Neural cell (in vitro differentiated cells): ENCODE results near the gene ARHGAP24. TPM values are rescaled to one million over a fixed set of nuclear protein-coding genes. Genes with fewer than 3 reads are reported as not detected.

Experiments
- H2AFZ ChIP-seq: fragments of 200-600, 300-800 bp; sonication (generic), shearing (Covaris generic); 2 replicates; pipeline ENCODE4 v1.6.0; 2014; ENCODE audit warnings: low read depth, mild to moderate bottlenecking, antibody characterized with exemption, low read length, moderate library complexity
- H3F3A ChIP-seq: fragments of 200-600 bp; shearing (Covaris generic); 2 replicates; pipeline ENCODE4 v1.6.1; 2016; ENCODE audit warnings: mild to moderate bottlenecking, moderate library complexity, mixed read lengths, antibody characterized with exemption, low read length; ENCODE audit not compliant: insufficient read depth, poor library complexity, severe bottlenecking
- H3K27ac ChIP-seq: fragments of 200-600, 300-800 bp; sonication (generic), shearing (Covaris generic); 2 replicates; pipeline ENCODE4 v1.5.1; 2014; ENCODE audit warnings: mild to moderate bottlenecking, low read length, moderate library complexity
- H3K27me3 ChIP-seq: fragments of 300-800, 200-600 bp; sonication (generic), shearing (Covaris generic); 2 replicates; pipeline ENCODE4 v1.6.0; 2014; ENCODE audit warnings: mild to moderate bottlenecking, low read depth, low read length, moderate library complexity; ENCODE audit not compliant: insufficient read depth
- H3K36me3 ChIP-seq: fragments of 300-800, 200-600 bp; sonication (generic), shearing (Covaris generic); 2 replicates; pipeline ENCODE4 v1.5.1; 2014; ENCODE audit warnings: mild to moderate bottlenecking, antibody characterized with exemption, low read length, moderate library complexity; ENCODE audit not compliant: insufficient read depth
- H3K4me2 ChIP-seq: fragments of 300-800, 200-600 bp; sonication (generic), shearing (Covaris generic); 2 replicates; pipeline ENCODE4 v1.6.0; 2014; ENCODE audit warnings: mild to moderate bottlenecking, low read length
- H3K4me3 ChIP-seq: fragments of 300-800, 200-600 bp; sonication (generic), shearing (Covaris generic); 2 replicates; pipeline ENCODE4 v1.5.1; 2014; ENCODE audit warnings: mild to moderate bottlenecking, low read length, moderate library complexity
- H3K79me2 ChIP-seq: fragments of 200-600 bp; shearing (Covaris generic); replicated peaks from 2 replicates; pipeline ENCODE4 v1.6.0; 2014; ENCODE audit warnings: mild to moderate bottlenecking, low read length, moderate library complexity; ENCODE audit not compliant: insufficient read depth
- H3K9ac ChIP-seq: fragments of 300-800, 200-600 bp; sonication (generic), shearing (Covaris generic); 2 replicates; pipeline ENCODE4 v1.6.1; 2016; ENCODE audit warnings: mild to moderate bottlenecking, low read length, mixed read lengths
- H3K9me2 ChIP-seq: fragments of 200-600 bp; shearing (Covaris generic); 2 replicates; pipeline ENCODE4 v1.6.1; 2016; ENCODE audit warnings: mild to moderate bottlenecking, low read length, mixed read lengths; ENCODE audit not compliant: insufficient read depth
- H3K9me3 ChIP-seq: fragments of 200-600, 300-800 bp; sonication (generic), shearing (Covaris generic); 2 replicates; pipeline ENCODE4 v1.6.1; 2016; ENCODE audit warnings: mild to moderate bottlenecking, mixed run types, low read length, moderate library complexity, mixed read lengths
- H4K20me1 ChIP-seq: fragments of 200-600 bp; shearing (Covaris generic); 2 replicates; pipeline ENCODE4 v1.6.1; 2016; ENCODE audit warnings: mild to moderate bottlenecking, mixed run types; ENCODE audit not compliant: insufficient read depth
- EP300 ChIP-seq: fragments of 450-650 bp; conservative IDR thresholded peaks from 2 replicates; pipeline ENCODE4 v1.6.1; 2014; ENCODE audit warnings: antibody characterized with exemption, mild to moderate bottlenecking, moderate library complexity; ENCODE audit not compliant: poor library complexity, severe bottlenecking
- EZH2 ChIP-seq: fragments of 200-600, 300-800 bp; shearing (Covaris generic), sonication (generic); IDR thresholded peaks from 2 replicates; pipeline ENCODE4 v1.6.1; 2014; ENCODE audit warnings: antibody characterized with exemption, low read length, borderline replicate concordance, mild to moderate bottlenecking; ENCODE audit not compliant: insufficient read depth, poor library complexity, severe bottlenecking
- MXI1 ChIP-seq: fragments of 450-650 bp; conservative IDR thresholded peaks from 2 replicates; pipeline ENCODE4 v1.6.1; 2014; ENCODE audit warnings: antibody characterized with exemption, mild to moderate bottlenecking; ENCODE audit not compliant: poor library complexity, severe bottlenecking
- POLR2AphosphoS5 ChIP-seq: IDR thresholded peaks from 2 replicates; pipeline ENCODE4 v1.6.1; 2012
- RAD21 ChIP-seq: fragments of 450-650 bp; conservative IDR thresholded peaks from 2 replicates; pipeline ENCODE4 v1.6.1; 2014; ENCODE audit warnings: antibody characterized with exemption, mild to moderate bottlenecking, moderate library complexity
- SMC3 ChIP-seq: fragments of 450-650 bp; conservative IDR thresholded peaks from 2 replicates; pipeline ENCODE4 v1.6.1; 2014; ENCODE audit warnings: antibody characterized with exemption, mild to moderate bottlenecking, moderate library complexity; ENCODE audit not compliant: poor library complexity
- TAF1 ChIP-seq: IDR thresholded peaks from 2 replicates; pipeline ENCODE4 v1.6.1; 2012; ENCODE audit warnings: low read depth
- polyA plus RNA-seq: library from polyadenylated mRNA; depleted of rRNA; stranded (reverse); fragments of >200 nt; gene quantifications from 2 replicates; pipeline ENCODE4 v1.2.3, GENCODE V29; 2014
- TF ChIP-seq, protein P1 (sequence below): fragments of 450-650 bp; IDR thresholded peaks from 2 replicates; pipeline ENCODE4 v1.5.1; 2014; ENCODE audit warnings: antibody characterized with exemption, mild to moderate bottlenecking, moderate library complexity; ENCODE audit not compliant: poor library complexity, severe bottlenecking
- TF ChIP-seq, protein P2 (sequence below): IDR thresholded peaks from 2 replicates; pipeline ENCODE4 v1.6.1; 2012; ENCODE audit warnings: borderline replicate concordance

ARHGAP24 gene
- polyA plus RNA-seq, 1 donor from 2014 or later, result 2.9 TPM

DNA sequence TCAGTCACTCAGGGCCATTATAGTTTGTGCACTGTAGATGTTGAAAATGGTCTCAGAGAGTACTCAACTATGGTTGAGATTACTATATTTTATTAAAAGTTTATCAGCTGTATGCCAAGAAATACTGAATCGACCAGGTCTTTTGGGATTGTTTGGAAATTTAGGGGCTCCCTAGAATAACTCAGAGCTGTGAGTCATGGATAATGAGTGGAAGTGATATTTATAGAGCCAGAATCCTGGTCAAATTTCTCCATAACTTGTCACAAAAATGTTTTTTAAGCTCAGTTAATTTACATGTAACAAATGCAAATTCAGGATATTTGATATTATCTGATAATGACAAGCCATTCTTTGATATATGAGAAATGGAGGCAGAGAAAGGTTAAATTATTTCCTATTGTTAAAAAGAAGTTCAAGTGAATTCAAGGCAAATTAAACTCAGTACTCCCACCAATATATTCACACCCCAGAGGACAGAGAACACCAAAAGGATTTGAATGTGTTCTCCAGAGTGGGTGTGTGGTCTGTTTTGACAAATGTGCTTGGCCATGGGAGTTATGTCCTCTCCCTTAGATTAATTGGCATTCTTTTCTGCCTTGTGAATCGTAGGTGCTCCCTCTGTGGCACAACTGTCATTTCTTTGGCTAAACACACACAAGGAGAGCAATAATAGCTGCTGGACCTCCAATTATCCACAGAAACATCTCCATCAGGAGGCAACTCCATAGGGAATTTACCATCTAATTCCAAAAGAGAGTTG lies 37.7 kb downstream of the ARHGAP24 start:
- H3K27me3 ChIP-seq, result no peaks in the 10 kb centered on the region
- no peak overlapping the region for H3K4me3 ChIP-seq
- no peaks in the 10 kb centered on the region for H3K9me2 ChIP-seq
- no peak for TF ChIP-seq POLR2AphosphoS5
- no peaks in the 10 kb centered on the region for H4K20me1 ChIP-seq
- H3K4me2 ChIP-seq, result no peak overlapping the region
- no peaks in the 10 kb centered on the region for H3K9me3 ChIP-seq
- H3K9ac ChIP-seq, result no peak overlapping the region
- H3K36me3 ChIP-seq, result no peaks in the 10 kb centered on the region
- no peak overlapping the region for H3K27ac ChIP-seq
- H2AFZ ChIP-seq, result no peak overlapping the region
- H3F3A ChIP-seq, result no peaks in the 10 kb centered on the region
- no peaks in the 10 kb centered on the region for H3K79me2 ChIP-seq

DNA sequence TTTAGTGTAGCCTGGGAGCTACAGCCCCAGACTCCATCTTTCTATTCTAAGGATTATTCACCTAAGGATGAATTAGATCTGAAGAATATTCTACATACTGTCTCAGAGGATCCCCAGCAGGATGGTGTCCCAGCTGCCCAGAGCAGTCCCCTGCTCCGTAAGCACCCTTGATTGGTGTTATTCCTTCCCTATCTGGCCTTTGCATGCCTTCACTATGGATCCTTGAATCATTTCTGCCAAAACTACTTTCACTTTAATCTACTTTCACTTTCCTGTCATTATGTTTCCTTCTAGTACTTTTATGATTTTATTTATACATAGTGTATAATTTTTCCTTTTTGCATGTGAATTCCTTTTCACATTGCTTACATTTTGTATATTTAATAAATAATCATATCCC lies 39.2 kb downstream of the ARHGAP24 start:
- no peaks in the 10 kb centered on the region for H3K27me3 ChIP-seq
- no peak overlapping the region for H3K4me2 ChIP-seq
- TF ChIP-seq TAF1 (no peak), RAD21 (no peak), EP300 (no peak), SMC3 (no peak), POLR2AphosphoS5 (no peak)
- TF ChIP-seq, protein P1, sequence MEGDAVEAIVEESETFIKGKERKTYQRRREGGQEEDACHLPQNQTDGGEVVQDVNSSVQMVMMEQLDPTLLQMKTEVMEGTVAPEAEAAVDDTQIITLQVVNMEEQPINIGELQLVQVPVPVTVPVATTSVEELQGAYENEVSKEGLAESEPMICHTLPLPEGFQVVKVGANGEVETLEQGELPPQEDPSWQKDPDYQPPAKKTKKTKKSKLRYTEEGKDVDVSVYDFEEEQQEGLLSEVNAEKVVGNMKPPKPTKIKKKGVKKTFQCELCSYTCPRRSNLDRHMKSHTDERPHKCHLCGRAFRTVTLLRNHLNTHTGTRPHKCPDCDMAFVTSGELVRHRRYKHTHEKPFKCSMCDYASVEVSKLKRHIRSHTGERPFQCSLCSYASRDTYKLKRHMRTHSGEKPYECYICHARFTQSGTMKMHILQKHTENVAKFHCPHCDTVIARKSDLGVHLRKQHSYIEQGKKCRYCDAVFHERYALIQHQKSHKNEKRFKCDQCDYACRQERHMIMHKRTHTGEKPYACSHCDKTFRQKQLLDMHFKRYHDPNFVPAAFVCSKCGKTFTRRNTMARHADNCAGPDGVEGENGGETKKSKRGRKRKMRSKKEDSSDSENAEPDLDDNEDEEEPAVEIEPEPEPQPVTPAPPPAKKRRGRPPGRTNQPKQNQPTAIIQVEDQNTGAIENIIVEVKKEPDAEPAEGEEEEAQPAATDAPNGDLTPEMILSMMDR, result no peak
- no peaks in the 10 kb centered on the region for H3K79me2 ChIP-seq
- no peaks in the 10 kb centered on the region for H3K36me3 ChIP-seq
- no peak overlapping the region for H3K4me3 ChIP-seq
- H3F3A ChIP-seq, result no peaks in the 10 kb centered on the region
- no peak overlapping the region for H3K9ac ChIP-seq
- no peaks in the 10 kb centered on the region for H4K20me1 ChIP-seq
- H3K9me2 ChIP-seq, result no peaks in the 10 kb centered on the region
- H3K9me3 ChIP-seq, result no peaks in the 10 kb centered on the region
- no peak overlapping the region for H2AFZ ChIP-seq
- H3K27ac ChIP-seq, result no peak overlapping the region

DNA sequence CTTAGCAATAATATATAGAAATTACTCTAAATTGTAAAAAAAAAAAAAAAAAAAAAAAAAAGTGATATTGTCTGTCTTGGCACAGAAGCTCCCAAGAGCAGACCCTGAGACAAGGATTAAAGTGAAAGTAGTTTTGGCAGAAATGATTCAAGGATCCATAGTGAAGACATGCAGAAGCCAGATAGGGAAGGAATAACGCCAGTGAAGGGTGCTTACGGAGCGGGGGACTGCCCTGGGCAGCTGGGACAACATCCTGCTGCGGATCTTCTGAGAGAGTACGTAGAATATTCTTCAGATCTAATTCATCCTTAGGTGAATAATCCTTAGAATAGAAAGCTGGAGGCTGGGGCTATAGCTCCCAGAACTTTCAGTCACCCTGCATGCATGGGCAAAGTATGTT lies 39.8 kb downstream of the ARHGAP24 start:
- H3K36me3 ChIP-seq, result no peaks in the 10 kb centered on the region
- no peak overlapping the region for H2AFZ ChIP-seq
- H3K9me3 ChIP-seq, result no peaks in the 10 kb centered on the region
- no peaks in the 10 kb centered on the region for H3F3A ChIP-seq
- H3K9me2 ChIP-seq, result no peaks in the 10 kb centered on the region
- TF ChIP-seq SMC3 (no peak), POLR2AphosphoS5 (no peak), RAD21 (no peak), MXI1 (no peak), EP300 (no peak), EZH2 (no peak), TAF1 (no peak)
- TF ChIP-seq, protein P1, result no peak
- TF ChIP-seq, protein P2, sequence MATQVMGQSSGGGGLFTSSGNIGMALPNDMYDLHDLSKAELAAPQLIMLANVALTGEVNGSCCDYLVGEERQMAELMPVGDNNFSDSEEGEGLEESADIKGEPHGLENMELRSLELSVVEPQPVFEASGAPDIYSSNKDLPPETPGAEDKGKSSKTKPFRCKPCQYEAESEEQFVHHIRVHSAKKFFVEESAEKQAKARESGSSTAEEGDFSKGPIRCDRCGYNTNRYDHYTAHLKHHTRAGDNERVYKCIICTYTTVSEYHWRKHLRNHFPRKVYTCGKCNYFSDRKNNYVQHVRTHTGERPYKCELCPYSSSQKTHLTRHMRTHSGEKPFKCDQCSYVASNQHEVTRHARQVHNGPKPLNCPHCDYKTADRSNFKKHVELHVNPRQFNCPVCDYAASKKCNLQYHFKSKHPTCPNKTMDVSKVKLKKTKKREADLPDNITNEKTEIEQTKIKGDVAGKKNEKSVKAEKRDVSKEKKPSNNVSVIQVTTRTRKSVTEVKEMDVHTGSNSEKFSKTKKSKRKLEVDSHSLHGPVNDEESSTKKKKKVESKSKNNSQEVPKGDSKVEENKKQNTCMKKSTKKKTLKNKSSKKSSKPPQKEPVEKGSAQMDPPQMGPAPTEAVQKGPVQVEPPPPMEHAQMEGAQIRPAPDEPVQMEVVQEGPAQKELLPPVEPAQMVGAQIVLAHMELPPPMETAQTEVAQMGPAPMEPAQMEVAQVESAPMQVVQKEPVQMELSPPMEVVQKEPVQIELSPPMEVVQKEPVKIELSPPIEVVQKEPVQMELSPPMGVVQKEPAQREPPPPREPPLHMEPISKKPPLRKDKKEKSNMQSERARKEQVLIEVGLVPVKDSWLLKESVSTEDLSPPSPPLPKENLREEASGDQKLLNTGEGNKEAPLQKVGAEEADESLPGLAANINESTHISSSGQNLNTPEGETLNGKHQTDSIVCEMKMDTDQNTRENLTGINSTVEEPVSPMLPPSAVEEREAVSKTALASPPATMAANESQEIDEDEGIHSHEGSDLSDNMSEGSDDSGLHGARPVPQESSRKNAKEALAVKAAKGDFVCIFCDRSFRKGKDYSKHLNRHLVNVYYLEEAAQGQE, result no peak
- H4K20me1 ChIP-seq, result no peaks in the 10 kb centered on the region
- no peak overlapping the region for H3K9ac ChIP-seq
- H3K4me2 ChIP-seq, result no peak overlapping the region
- no peaks in the 10 kb centered on the region for H3K27me3 ChIP-seq
- no peak overlapping the region for H3K27ac ChIP-seq
- no peak overlapping the region for H3K4me3 ChIP-seq
- no peaks in the 10 kb centered on the region for H3K79me2 ChIP-seq
